Right ventricle myocardium superior (tissue), 1 donor: ENCODE results near the gene MYO7B. TPM values are rescaled to one million over a fixed set of nuclear protein-coding genes. Genes with fewer than 3 reads are reported as not detected.

Source experiments
- ATAC-seq: fragments of 200-7000 bp; cut with Tn5 transposase; one replicate; pipeline ENCODE4 v1.9.1; 2020; ENCODE audit warnings: mild to moderate bottlenecking; ENCODE audit not compliant: poor library complexity
- DNase-seq: peaks from one replicate; pipeline ENCODE4 v3.0.0-alpha.2; 2020
- intact Hi-C: fragments of 100-400 bp; cut with DNase I; formaldehyde crosslinking; loops from one replicate; pipeline ENCODE4 v1.11.2; 2022
- long read RNA-seq: library from polyadenylated mRNA; unstranded; transcript quantifications from one replicate; pipeline ENCODE4 v2.0.0, GENCODE V29; 2021
- total RNA-seq: library from RNA; stranded (reverse); fragmentation: NEBNext Ultra II Directional; extraction: Animal tissue kit (Norgen Biotek cat#: 25700); gene quantifications from one replicate; pipeline ENCODE4 v1.2.1, GENCODE V29; 2021
- donor health status: DM: no; HTN: yes; CAD: no; lungs with severe emphysema.

Gene MYO7B
- 0.32 TPM for total RNA-seq
- long read RNA-seq, partial matches to known transcripts, result 1 of 3 reads
- long read RNA-seq, other reads (novel, unspliced or antisense), result 2 of 3 reads

DNA sequence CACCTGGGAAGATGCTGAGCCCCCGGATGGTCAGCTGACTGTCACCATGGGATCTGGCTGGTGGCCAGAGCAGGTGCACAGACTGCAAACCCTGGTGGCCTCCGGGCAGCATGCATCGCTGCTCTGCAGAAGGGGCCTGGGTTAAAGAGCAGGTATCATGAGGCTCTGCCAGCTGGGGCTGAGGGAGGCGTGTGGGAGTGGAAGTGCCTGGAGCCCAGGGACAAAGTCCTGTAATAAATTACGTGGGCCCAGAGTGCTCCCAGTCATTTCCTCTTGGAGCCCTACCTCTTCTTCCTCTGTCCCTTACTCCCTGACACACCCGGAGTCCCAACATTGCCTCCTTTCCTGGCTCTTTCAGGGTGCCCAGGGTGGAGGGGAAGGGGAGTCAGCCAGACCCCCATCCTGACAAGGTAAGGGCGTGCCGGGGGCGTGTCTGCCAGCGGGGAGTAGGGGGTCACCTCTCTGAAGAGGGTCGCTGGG is at the start of gene MYO7B:
TSS of gene MYO7B (plus strand) at position 262 of the 480 bp plus-strand sequence. CDS start 24,040 bp downstream, outside the sequence.
- ATAC-seq (peak; percentile 39), DNase-seq (no peak)
- intact Hi-C loops, result no loop called here

DNA sequence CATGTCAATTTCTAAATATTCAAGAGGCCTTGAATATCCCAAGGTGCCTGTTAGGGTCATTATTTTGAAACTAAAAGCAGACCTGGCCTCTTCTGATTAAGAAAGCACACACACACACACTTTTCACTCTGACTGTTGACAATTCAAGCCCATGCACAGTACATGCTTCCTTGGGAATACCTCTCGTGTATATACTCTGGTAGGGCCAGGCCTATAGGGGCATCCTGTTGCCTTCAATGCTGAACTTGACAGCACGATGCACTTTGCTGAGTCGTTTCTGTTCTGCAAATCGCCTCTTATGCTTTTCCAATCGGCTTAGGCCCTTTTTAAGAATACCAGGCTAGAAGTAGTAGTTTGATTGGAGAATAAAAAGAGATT is 49.8 kb upstream of the MYO7B start:
- intact Hi-C loops, result loop anchor here (5.0 kb wide), 1 partner anchor 163 kb away; no protein-coding TSS in a partner anchor
- DNase-seq (no peak), ATAC-seq (no peak)

- intact Hi-C loops, result loop anchor here (5.0 kb wide), 1 partner anchor 164 kb away; no protein-coding TSS in a partner anchor
- DNase-seq, result no peak
- no peak for ATAC-seq
These were observed 49.0 kb upstream of the MYO7B start for GRCh38 chr2:127486247-127487058.

- ATAC-seq (no peak), DNase-seq (no peak)
- intact Hi-C loops, result no loop called here
These were observed 45.2 kb upstream of the MYO7B start for GRCh38 chr2:127490283-127490682.

- intact Hi-C loops, result no loop called here
- no peak for ATAC-seq
- no peak for DNase-seq
These were observed 37.1 kb upstream of the MYO7B start for GRCh38 chr2:127498386-127498785.

- intact Hi-C loops, result no loop called here
- ATAC-seq (no peak), DNase-seq (no peak)
These were observed 32.0 kb upstream of the MYO7B start for GRCh38 chr2:127503491-127503890.

DNA sequence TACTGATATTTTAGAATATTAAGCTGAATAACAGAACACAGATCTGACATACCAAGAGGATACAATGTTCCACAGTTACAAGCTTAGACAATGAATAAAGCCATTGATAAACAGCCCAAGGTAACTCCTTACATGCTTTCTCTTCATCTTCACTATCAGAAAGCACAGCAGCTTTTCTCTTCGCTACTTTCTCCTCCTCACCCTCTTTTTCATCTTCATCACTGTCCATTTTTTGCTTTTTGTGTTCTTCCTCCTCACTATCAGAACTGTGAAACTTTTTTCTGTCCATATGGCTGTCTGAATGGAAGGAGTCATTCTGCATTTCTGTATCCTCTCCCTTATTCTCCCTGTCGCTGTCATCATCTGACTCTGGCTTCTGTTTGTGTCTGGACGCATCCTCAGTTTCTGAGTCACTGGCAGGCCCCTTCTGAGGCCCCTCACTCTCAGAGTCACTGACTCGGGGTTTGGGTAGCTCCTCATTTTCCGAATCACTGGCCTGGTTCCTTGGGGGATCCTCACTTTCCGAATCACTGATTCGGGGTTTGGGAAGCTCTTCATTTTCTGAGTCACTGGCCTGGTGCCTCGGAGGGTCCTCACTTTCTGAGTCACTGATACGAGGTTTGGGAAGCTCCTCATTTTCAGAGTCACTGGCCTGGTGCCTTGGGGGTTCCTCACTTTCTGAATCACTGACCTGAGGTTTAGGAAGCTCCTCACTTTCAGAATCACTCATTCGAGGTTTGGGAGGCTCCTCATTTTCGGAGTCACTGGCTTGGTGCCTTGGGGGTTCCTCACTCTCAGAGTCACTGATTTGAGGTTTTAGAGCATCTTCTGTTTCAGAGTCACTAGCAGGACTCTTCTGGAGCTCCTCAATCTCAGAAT is 30.7 kb upstream of the MYO7B start:
- ATAC-seq, result no peak
- intact Hi-C loops, result no loop called here
- DNase-seq, result no peak

- no peak for DNase-seq
- ATAC-seq, result no peak
- intact Hi-C loops, result no loop called here
These were observed 29.0 kb upstream of the MYO7B start for GRCh38 chr2:127506510-127506909.

- intact Hi-C loops, result no loop called here
- ATAC-seq, result peak; percentile 24
- DNase-seq, result no peak
These were observed 27.4 kb upstream of the MYO7B start for GRCh38 chr2:127508023-127508630.

GRCh38 chr2:127508631-127509034 is 26.9 kb upstream of the MYO7B start:
- intact Hi-C loops, result no loop called here
- DNase-seq (peak; percentile 76), ATAC-seq (peak; percentile 94)

GRCh38 chr2:127510073-127510472 is 25.4 kb upstream of the MYO7B start:
- intact Hi-C loops, result no loop called here
- no peak for ATAC-seq
- DNase-seq, result no peak

DNA sequence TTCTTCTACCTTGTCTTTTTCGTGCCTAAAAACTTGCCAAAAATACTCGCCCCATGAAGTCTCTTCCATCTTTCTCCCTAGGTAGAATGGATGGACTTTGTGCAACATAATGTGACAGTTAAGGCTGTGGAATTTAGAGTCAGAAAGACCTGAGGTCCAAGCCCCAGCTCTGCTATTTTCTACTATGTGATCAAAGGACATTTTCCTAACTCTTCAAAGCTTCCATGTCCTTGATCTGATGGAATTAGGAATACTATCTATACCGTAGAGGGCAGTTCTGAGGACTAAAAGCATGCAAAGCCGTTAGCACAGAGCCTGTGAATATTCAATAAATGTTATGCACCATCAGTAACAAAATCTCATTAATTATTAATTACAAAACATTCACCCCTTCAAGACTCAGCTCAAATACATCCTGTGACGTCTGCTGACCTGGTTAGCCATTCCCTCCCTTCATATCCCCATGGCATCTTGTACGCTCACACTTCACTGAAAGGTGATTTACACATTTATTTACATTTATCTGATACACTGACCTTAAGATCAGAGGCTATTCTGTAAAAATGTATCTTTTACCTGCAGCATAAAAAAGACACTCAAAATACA is 24.3 kb upstream of the MYO7B start:
- DNase-seq (no peak), ATAC-seq (no peak)
- intact Hi-C loops, result no loop called here

DNA sequence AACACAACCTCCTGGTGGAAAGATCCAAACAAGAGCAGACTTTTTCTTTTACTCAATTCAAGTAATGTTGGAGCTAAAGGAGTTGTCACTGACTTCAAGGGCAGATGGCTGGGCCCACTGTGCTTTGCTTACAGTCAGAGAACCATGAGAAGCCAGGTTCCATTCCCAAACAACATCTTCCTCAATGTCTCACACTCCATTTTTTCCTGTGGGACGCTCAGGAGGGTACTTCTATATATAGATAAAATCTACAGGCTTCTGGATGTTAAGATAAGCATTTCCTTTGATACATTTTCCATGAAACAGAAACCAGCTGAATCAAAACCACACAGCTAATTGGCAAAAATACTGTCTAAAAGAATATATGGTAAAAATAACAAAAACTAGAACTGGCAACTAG is 23.6 kb upstream of the MYO7B start:
- DNase-seq (no peak), ATAC-seq (no peak)
- intact Hi-C loops, result no loop called here

- ATAC-seq (no peak), DNase-seq (no peak)
- intact Hi-C loops, result no loop called here
These were observed 23.1 kb upstream of the MYO7B start for GRCh38 chr2:127512362-127512761.

- DNase-seq (no peak), ATAC-seq (no peak)
- intact Hi-C loops, result no loop called here
These were observed 21.4 kb upstream of the MYO7B start for GRCh38 chr2:127514076-127514475.

GRCh38 chr2:127514485-127514884 is 21.0 kb upstream of the MYO7B start:
- ATAC-seq (peak; percentile 71), DNase-seq (peak; percentile 61)
- intact Hi-C loops, result no loop called here

DNA sequence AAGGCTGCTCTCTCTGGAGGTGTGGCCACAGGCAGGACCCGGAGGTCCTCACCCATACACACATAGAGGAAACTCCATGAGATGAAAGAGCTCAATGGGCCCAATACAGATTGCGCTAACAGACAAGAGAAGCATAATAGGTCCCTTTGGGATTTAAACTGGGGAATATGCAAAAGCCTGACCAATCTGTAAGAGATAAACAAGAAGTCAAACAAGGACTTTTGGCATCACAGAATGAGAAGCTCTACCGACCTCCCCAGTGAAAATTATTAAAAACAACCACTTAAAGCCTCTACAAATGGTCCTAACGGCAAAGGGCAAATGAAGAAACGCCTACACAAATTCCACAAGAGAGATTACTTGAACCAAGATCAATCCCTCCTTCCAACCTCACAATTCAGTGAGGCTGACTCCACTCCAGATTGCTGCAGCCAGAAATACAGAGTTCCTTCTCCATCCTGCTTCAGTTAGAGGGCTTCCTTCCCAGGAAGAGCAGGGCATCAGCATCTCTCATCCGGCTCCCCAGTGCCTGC is 20.0 kb upstream of the MYO7B start:
- ATAC-seq (peak; percentile 14), DNase-seq (no peak)
- intact Hi-C loops, result no loop called here

DNA sequence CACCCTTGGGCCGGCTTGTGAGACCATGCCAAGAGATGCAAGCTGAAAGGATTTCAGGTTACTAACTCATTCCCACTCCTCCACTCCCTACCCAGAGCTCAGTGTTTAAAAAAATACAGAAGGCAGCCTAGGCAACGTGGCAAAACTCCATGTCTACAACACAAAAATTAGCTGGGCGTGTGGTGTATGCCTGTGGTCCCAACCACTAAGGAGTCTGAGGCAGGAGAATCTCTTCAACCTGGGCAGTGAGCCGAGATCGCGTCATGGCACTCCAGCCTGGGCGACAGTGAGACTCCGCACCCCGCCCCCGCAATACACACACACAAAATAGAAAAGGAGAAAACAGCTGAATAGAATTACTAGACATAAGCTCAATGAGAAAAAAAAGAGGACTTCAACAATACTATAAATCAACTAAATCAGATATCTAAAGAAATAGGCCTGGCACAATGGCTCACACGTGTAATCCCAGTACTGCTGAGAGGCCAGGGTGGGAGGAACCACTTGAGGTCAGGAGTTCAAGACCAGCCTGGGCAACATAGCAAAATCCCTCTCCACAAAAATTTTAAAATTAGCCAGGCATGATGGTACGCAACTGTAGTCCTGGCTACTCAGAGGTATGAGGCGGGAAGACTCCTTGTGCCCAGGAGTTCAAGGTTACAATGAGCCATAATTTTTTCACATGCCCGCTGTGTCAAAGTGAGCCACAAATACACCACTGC is 19.3 kb upstream of the MYO7B start:
- peak; percentile 75 for ATAC-seq
- intact Hi-C loops, result no loop called here

More for the DNA sequence above, 19.3 kb upstream of the MYO7B start:
- DNase-seq, result peak; percentile 90
